ENCODE data around the gene NPHP1.
"Not testable (repeated sequence)": the region's sequence is repeated elsewhere in the genome, so short reads cannot be mapped to it uniquely, and the experiment has no call there.

The NPHP1 gene

GRCh38 chr2:110083757-110084156, 121.1 kb downstream of the NPHP1 start:
- not testable (repeated sequence) for H3K4me3 ChIP-seq (replicated peaks; ENCODE audit: low read depth, low read length); DNase-seq (ENCODE audit: extremely low read depth, low read depth)

GRCh38 chr2:110083162-110083561, 121.7 kb downstream of the NPHP1 start:
- H3K4me3 ChIP-seq (replicated peaks; ENCODE audit: low read depth, low read length); DNase-seq (ENCODE audit: extremely low read depth, low read depth): not testable (repeated sequence)

- H3K4me3 ChIP-seq (replicated peaks; ENCODE audit: low read depth, low read length); DNase-seq (ENCODE audit: extremely low read depth, low read depth): not testable (repeated sequence)
Observed at GRCh38 chr2:110078104-110078503, 126.7 kb downstream of the NPHP1 start.

- H3K4me3 ChIP-seq (replicated peaks; ENCODE audit: low read depth, low read length); DNase-seq (ENCODE audit: extremely low read depth, low read depth): not testable (repeated sequence)
Observed at GRCh38 chr2:110075896-110076295, 128.9 kb downstream of the NPHP1 start.

Data from HFF-Myc (cell line).